Measurements from ENCODE around the gene PTBP1. TPM values are rescaled to one million over a fixed set of nuclear protein-coding genes. Genes with fewer than 3 reads are reported as not detected.

Gene PTBP1
- total and polyA plus RNA-seq, 2 of the 13 experiments (the other 11 are each of a cell fraction or from before 2014, with no cell fraction given) = 195 to 288 TPM

GRCh38 chr19:796692-797527 is at the start of gene PTBP1 (continued):
- TF ChIP-seq ZNF34 (CRISPR knock-in tag; IDR thresholded peaks at IDR 0.05; ENCODE audit: borderline replicate concordance) (peak; percentile 6; the same call in 1 of the 2 replicates), ZNF367 (CRISPR knock-in tag; IDR thresholded peaks at IDR 0.05; ENCODE audit: borderline replicate concordance) (no peak), THRA (CRISPR knock-in tag; IDR thresholded peaks at IDR 0.05; ENCODE audit: borderline replicate concordance) (peak; percentile 43; the same call in 1 of the 2 replicates), IKZF1 (IDR thresholded peaks at IDR 0.05) (no peak), GTF3A (CRISPR knock-in tag; conservative IDR thresholded peaks at IDR 0.05) (no peak), ZSCAN22 (CRISPR knock-in tag; IDR thresholded peaks at IDR 0.05) (no peak), U2AF1 (optimal IDR thresholded peaks at IDR 0.05; ENCODE audit: low read depth, low read length) (no peak), ZNF280B (CRISPR knock-in tag; IDR thresholded peaks at IDR 0.05; ENCODE audit: borderline replicate concordance) (peak; percentile 79; the same call in 1 of the 2 replicates), ZNF598 (CRISPR knock-in tag; IDR thresholded peaks at IDR 0.05; ENCODE audit: borderline replicate concordance) (no peak; the same call in 1 of the 2 replicates), KDM4B (CRISPR knock-in tag; IDR thresholded peaks at IDR 0.05) (0 out of 2 replicates have a peak, but pooled peaks have one; percentile 57), POLR2AphosphoS5 (IDR thresholded peaks at IDR 0.05; ENCODE audit: low read depth, low read length) (peak; percentile 91), ZNF691 (CRISPR knock-in tag; IDR thresholded peaks at IDR 0.05; ENCODE audit: borderline replicate concordance, low read depth) (no peak), ZFP41 (CRISPR knock-in tag; IDR thresholded peaks at IDR 0.05; ENCODE audit: borderline replicate concordance) (no peak; the same call in 1 of the 2 replicates), JDP2 (CRISPR knock-in tag; IDR thresholded peaks at IDR 0.05; ENCODE audit: borderline replicate concordance) (no peak), ISX (CRISPR knock-in tag; conservative IDR thresholded peaks at IDR 0.05) (no peak), ARNTL (CRISPR knock-in tag; IDR thresholded peaks at IDR 0.05) (peak; percentile 98), ARID4A (CRISPR knock-in tag; IDR thresholded peaks at IDR 0.05; ENCODE audit: borderline replicate concordance) (peak; percentile 86), ZNF552 (CRISPR knock-in tag; IDR thresholded peaks at IDR 0.05; ENCODE audit: borderline replicate concordance) (0 out of 2 replicates have a peak, but pooled peaks have one; percentile 34)
